ENCODE results near the gene ADD2. TPM values are rescaled to one million over a fixed set of nuclear protein-coding genes. Genes with fewer than 3 reads are reported as not detected.

Gene ADD2
- total RNA-seq, 1 donor from 2014 or later, result 0.15 TPM

- no peak overlapping the region for H3K4me3 Mint-ChIP-seq (ENCODE audit: unreplicated experiment)
- H3K4me1 Mint-ChIP-seq (ENCODE audit: low read depth), result no peaks in the 10 kb centered on the region
- no peaks in the 10 kb centered on the region for H3K36me3 Mint-ChIP-seq (ENCODE audit: low read depth)
- H3K27ac Mint-ChIP-seq (ENCODE audit: unreplicated experiment), result no peak overlapping the region
- no peaks in the 10 kb centered on the region for H3K9me3 Mint-ChIP-seq (ENCODE audit: low read depth)
- H3K27me3 Mint-ChIP-seq (ENCODE audit: low read depth), result peaks cover 5% of the 10 kb centered on the region
- DNase-seq (ENCODE audit: low spot score), result no peak
- TF ChIP-seq CTCF (IDR thresholded peaks at IDR 0.05), result no peak
These were observed 99.1 kb downstream of the ADD2 start for GRCh38 chr2:70668911-70669310.

DNA sequence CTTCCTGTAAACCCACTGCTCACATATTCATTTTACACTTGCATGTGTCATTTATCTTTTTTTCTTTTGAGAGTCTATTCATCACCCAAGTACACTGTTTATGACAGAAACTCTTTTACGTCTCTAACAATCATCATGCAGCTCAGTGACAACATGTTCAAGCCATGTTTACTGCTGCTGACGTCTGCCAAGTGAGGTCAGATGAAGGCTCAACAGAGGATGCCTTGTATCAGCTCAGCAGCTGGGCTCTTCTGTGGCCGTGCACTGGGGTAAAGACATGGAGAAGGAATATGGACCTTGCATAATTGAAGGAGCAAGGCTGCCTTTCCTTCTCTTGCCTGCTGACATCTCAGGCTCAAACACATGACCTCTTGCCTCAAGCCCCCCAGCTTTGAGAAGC lies 99.6 kb downstream of the ADD2 start:
- H3K36me3 Mint-ChIP-seq (ENCODE audit: low read depth), result no peaks in the 10 kb centered on the region
- no peak overlapping the region for H3K27ac Mint-ChIP-seq (ENCODE audit: unreplicated experiment)
- no peak for TF ChIP-seq CTCF (IDR thresholded peaks at IDR 0.05)
- peaks cover 5% of the 10 kb centered on the region for H3K27me3 Mint-ChIP-seq (ENCODE audit: low read depth)
- no peaks in the 10 kb centered on the region for H3K4me1 Mint-ChIP-seq (ENCODE audit: low read depth)
- no peak for DNase-seq (ENCODE audit: low spot score)
- no peaks in the 10 kb centered on the region for H3K9me3 Mint-ChIP-seq (ENCODE audit: low read depth)
- no peak overlapping the region for H3K4me3 Mint-ChIP-seq (ENCODE audit: unreplicated experiment)

DNA sequence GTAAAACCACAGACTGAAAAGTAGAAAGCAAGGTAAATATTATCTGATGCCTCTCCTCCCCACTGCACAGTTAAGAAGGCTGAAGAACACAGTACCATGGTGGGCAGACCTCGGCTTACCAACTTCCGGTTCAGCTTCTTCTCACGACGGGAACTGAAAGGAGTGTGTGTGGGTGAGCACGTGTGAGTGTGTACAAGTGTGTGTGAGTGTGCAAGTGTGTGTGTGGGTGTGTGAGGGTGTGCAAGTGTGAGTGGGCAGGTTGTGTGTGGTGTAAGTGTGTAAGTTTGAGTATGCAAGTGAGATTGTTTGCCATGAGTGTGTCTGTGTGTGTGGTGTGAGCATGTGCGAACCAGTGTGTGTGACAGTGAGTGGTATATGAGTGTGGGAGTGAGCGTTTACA lies 103.5 kb downstream of the ADD2 start:
- H3K4me3 Mint-ChIP-seq (ENCODE audit: unreplicated experiment), result no peak overlapping the region

DNA sequence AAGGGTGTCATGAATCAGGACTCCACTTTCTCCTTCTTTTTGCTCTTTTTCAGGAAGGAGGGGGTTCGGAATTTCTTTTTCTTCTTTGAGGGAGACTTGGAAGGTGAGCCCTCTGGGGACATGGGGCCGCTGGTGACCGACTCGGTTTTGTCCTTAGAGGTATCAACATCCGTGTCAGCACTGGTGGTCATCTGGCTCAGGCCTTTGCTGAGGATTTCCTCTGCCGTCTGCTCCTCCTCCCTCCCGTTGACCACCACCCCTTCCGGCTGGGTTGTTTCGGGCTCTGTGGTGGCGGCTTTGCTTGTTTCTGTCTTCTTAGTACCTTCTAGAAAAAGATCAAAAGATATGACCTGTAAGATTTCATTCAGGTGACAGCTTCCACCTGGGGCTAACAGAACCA lies 104.6 kb downstream of the ADD2 start:
- DNase-seq (ENCODE audit: low spot score), result no peak
- TF ChIP-seq CTCF (IDR thresholded peaks at IDR 0.05), result no peak
- Mint-ChIP-seq H3K36me3 (ENCODE audit: low read depth) (no peaks in the 10 kb centered on the region), H3K4me3 (ENCODE audit: unreplicated experiment) (no peak overlapping the region), H3K27me3 (ENCODE audit: low read depth) (peaks cover 17% of the 10 kb centered on the region), H3K27ac (ENCODE audit: unreplicated experiment) (no peak overlapping the region), H3K4me1 (ENCODE audit: low read depth) (no peaks in the 10 kb centered on the region), H3K9me3 (ENCODE audit: low read depth) (no peaks in the 10 kb centered on the region)

More for the DNA sequence above, 103.5 kb downstream of the ADD2 start:
- TF ChIP-seq CTCF (IDR thresholded peaks at IDR 0.05), result no peak
- Mint-ChIP-seq H3K36me3 (ENCODE audit: low read depth) (no peaks in the 10 kb centered on the region), H3K27me3 (ENCODE audit: low read depth) (peaks cover 16% of the 10 kb centered on the region), H3K27ac (ENCODE audit: unreplicated experiment) (no peak overlapping the region), H3K9me3 (ENCODE audit: low read depth) (no peaks in the 10 kb centered on the region), H3K4me1 (ENCODE audit: low read depth) (no peaks in the 10 kb centered on the region)
- DNase-seq (ENCODE audit: low spot score), result no peak

GRCh38 chr2:70659551-70659950 lies 108.4 kb downstream of the ADD2 start:
- no peaks in the 10 kb centered on the region for H3K36me3 Mint-ChIP-seq (ENCODE audit: low read depth)
- no peaks in the 10 kb centered on the region for H3K4me1 Mint-ChIP-seq (ENCODE audit: low read depth)
- TF ChIP-seq CTCF (IDR thresholded peaks at IDR 0.05), result no peak
- H3K9me3 Mint-ChIP-seq (ENCODE audit: low read depth), result no peaks in the 10 kb centered on the region
- DNase-seq (ENCODE audit: low spot score), result no peak
- peaks cover 37% of the 10 kb centered on the region for H3K27me3 Mint-ChIP-seq (ENCODE audit: low read depth)
- no peak overlapping the region for H3K27ac Mint-ChIP-seq (ENCODE audit: unreplicated experiment)
- H3K4me3 Mint-ChIP-seq (ENCODE audit: unreplicated experiment), result no peak overlapping the region

Measured in chondrocyte (in vitro differentiated cells).